H9 (cell line): Measurements from ENCODE around the gene PTPN3. TPM values are rescaled to one million over a fixed set of nuclear protein-coding genes. Genes with fewer than 3 reads are reported as not detected.

Source experiments
- DNase-seq: peaks from one replicate; pipeline ENCODE4 v3.0.0-alpha.2; 2017
- H2AFZ ChIP-seq: one replicate; pipeline ENCODE4 v1.6.1; 2013; ENCODE audit warnings: mild to moderate bottlenecking, low read length, control low read depth, moderate library complexity
- H2AK5ac ChIP-seq: 2 replicates; pipeline ENCODE4 v1.6.1; 2013; ENCODE audit warnings: low read length, control low read depth, mixed read lengths; ENCODE audit not compliant: insufficient read length
- H2BK120ac ChIP-seq: one replicate; pipeline ENCODE4 v1.6.1; 2013; ENCODE audit warnings: low read depth, mild to moderate bottlenecking, low read length, control low read depth, inconsistent platforms; ENCODE audit not compliant: poor library complexity, severe bottlenecking
- H2BK12ac ChIP-seq: 2 replicates; pipeline ENCODE4 v1.6.1; 2013; ENCODE audit warnings: low read length, control low read depth, mixed read lengths, low read depth; ENCODE audit not compliant: insufficient read length
- H2BK15ac ChIP-seq: 2 replicates; pipeline ENCODE4 v1.6.1; 2013; ENCODE audit warnings: low read depth, low read length, control low read depth
- H2BK20ac ChIP-seq: one replicate; pipeline ENCODE4 v1.6.1; 2013; ENCODE audit warnings: low read depth, mild to moderate bottlenecking, low read length, control low read depth, inconsistent platforms; ENCODE audit not compliant: poor library complexity, severe bottlenecking
- H2BK5ac ChIP-seq: 2 replicates; pipeline ENCODE4 v1.6.1; 2013; ENCODE audit warnings: low read length, control low read depth, mixed read lengths; ENCODE audit not compliant: insufficient read length
- H3K14ac ChIP-seq: 2 replicates; pipeline ENCODE4 v1.6.1; 2013; ENCODE audit warnings: low read length, control low read depth; ENCODE audit not compliant: insufficient read depth
- H3K18ac ChIP-seq: 2 replicates; pipeline ENCODE4 v1.6.1; 2013; ENCODE audit warnings: low read depth, mild to moderate bottlenecking, mixed read lengths, low read length, control low read depth; ENCODE audit not compliant: insufficient read length
- H3K23ac ChIP-seq: 2 replicates; pipeline ENCODE4 v1.6.1; 2013; ENCODE audit warnings: low read length, control low read depth, mixed read lengths, low read depth; ENCODE audit not compliant: insufficient read length
- H3K23me2 ChIP-seq: 2 replicates; pipeline ENCODE4 v1.6.1; 2013; ENCODE audit warnings: low read depth, mild to moderate bottlenecking, mixed read lengths, low read length, control low read depth; ENCODE audit not compliant: insufficient read length, poor library complexity, severe bottlenecking
- H3K27ac ChIP-seq: 2 replicates; pipeline ENCODE4 v1.5.1; 2013; ENCODE audit warnings: low read length, control low read depth, mixed read lengths, low read depth; ENCODE audit not compliant: insufficient read length
- H3K27me3 ChIP-seq: 2 replicates; pipeline ENCODE4 v1.6.1; 2013; ENCODE audit warnings: low read length, control low read depth, inconsistent platforms; ENCODE audit not compliant: insufficient read depth
- H3K4ac ChIP-seq: 2 replicates; pipeline ENCODE4 v1.6.1; 2013; ENCODE audit warnings: low read depth, mild to moderate bottlenecking, control low read depth, inconsistent platforms, low read length, moderate library complexity
- H3K4me1 ChIP-seq: 2 replicates; pipeline ENCODE4 v1.6.1; 2013; ENCODE audit warnings: low read length, control low read depth, inconsistent platforms; ENCODE audit not compliant: insufficient read depth
- H3K4me2 ChIP-seq: 2 replicates; pipeline ENCODE4 v1.6.1; 2013; ENCODE audit warnings: low read length, control low read depth, mixed read lengths; ENCODE audit not compliant: insufficient read length, insufficient read depth
- H3K56ac ChIP-seq: 2 replicates; pipeline ENCODE4 v1.6.1; 2013; ENCODE audit warnings: low read depth, mild to moderate bottlenecking, mixed read lengths, low read length, control low read depth; ENCODE audit not compliant: insufficient read length
- H3K79me1 ChIP-seq: 2 replicates; pipeline ENCODE4 v1.6.1; 2013; ENCODE audit warnings: low read depth, mild to moderate bottlenecking, moderate library complexity, low read length, control low read depth, inconsistent platforms; ENCODE audit not compliant: insufficient read depth, poor library complexity, severe bottlenecking
- H3K79me2 ChIP-seq: 2 replicates; pipeline ENCODE4 v1.6.1; 2013; ENCODE audit warnings: low read length, control low read depth, inconsistent platforms; ENCODE audit not compliant: insufficient read depth
- H3K9ac ChIP-seq: 2 replicates; pipeline ENCODE4 v1.6.1; 2013; ENCODE audit warnings: low read length, control low read depth, mixed read lengths; ENCODE audit not compliant: insufficient read length; ENCODE audit errors: extremely low read depth
- H3K9me3 ChIP-seq: one replicate; pipeline ENCODE4 v1.6.1; 2013; ENCODE audit warnings: low read depth, low read length, inconsistent platforms; ENCODE audit not compliant: control insufficient read depth
- H3T11ph ChIP-seq: one replicate; pipeline ENCODE4 v1.6.1; 2013; ENCODE audit warnings: mild to moderate bottlenecking, low read length, control low read depth, inconsistent platforms
- H4K20me1 ChIP-seq: one replicate; pipeline ENCODE4 v1.6.1; 2013; ENCODE audit not compliant: control insufficient read depth, insufficient read length, insufficient read depth
- H4K5ac ChIP-seq: 2 replicates; pipeline ENCODE4 v1.6.1; 2013; ENCODE audit warnings: low read depth, mild to moderate bottlenecking, mixed read lengths, low read length, control low read depth; ENCODE audit not compliant: insufficient read length
- H4K8ac ChIP-seq: replicated peaks from 2 replicates; pipeline ENCODE4 v1.6.1; 2013; ENCODE audit warnings: low read length, control low read depth, mixed read lengths, low read depth; ENCODE audit not compliant: insufficient read length
- H4K91ac ChIP-seq: 2 replicates; pipeline ENCODE4 v1.6.1; 2013; ENCODE audit warnings: low read depth, mild to moderate bottlenecking, moderate library complexity, mixed read lengths, low read length, control low read depth; ENCODE audit not compliant: insufficient read length
- H3K27ac Mint-ChIP-seq, 3 experiments: 2 replicates in 2 of 3; 3 replicates in 1 of 3; pipeline ENCODE4 v1.8.0; 2020 to 2021; ENCODE audit warnings: mixed read lengths in 3 of 3, mild to moderate bottlenecking in 1 of 3, moderate library complexity in 1 of 3
- H3K27me3 Mint-ChIP-seq: 2 replicates; pipeline ENCODE4 v1.8.0; 2021; ENCODE audit warnings: low read depth, mild to moderate bottlenecking, moderate library complexity, mixed read lengths
- H3K36me3 Mint-ChIP-seq, 3 experiments: 2 replicates in 2 of 3; 3 replicates in 1 of 3; pipeline ENCODE4 v1.8.0; 2020 to 2021; ENCODE audit warnings: low read depth in 3 of 3, mixed read lengths in 3 of 3; ENCODE audit not compliant: insufficient read depth in 1 of 3
- H3K4me1 Mint-ChIP-seq, 2 experiments: 2 replicates each; pipeline ENCODE4 v1.8.0; 2020; ENCODE audit warnings: mixed read lengths in 2 of 2
- H3K4me3 Mint-ChIP-seq, 2 experiments: 2 replicates in 1 of 2; 3 replicates in 1 of 2; pipeline ENCODE4 v1.8.0; 2020 to 2021; ENCODE audit warnings: mild to moderate bottlenecking in 2 of 2, mixed read lengths in 2 of 2, moderate library complexity in 1 of 2
- H3K9me3 Mint-ChIP-seq, 2 experiments: 2 replicates in 1 of 2; 3 replicates in 1 of 2; pipeline ENCODE4 v1.8.0; 2020; ENCODE audit warnings: mild to moderate bottlenecking in 2 of 2, mixed read lengths in 2 of 2, moderate library complexity in 1 of 2
- WGBS: extraction: QIAGEN DNeasy Blood & Tissue Kit; methylation state at CpG from one replicate; pipeline ENCODE4 v1.1.7; 2013; ENCODE audit warnings: missing lambda C conversion rate, low lambda C conversion rate, mixed read lengths; ENCODE audit not compliant: insufficient read length; ENCODE audit errors: extremely low coverage; 5-methylcytosine and 5-hydroxymethylcytosine counted together
- total RNA-seq: library from RNA; stranded (reverse); gene quantifications from 2 replicates; pipeline ENCODE4 v1.2.1, GENCODE V29; 2021
- TF ChIP-seq, protein P1 (sequence below): fragments of 200-600 bp; sonication (generic); conservative IDR thresholded peaks from 3 replicates; pipeline ENCODE4 v1.8.0; 2021; ENCODE audit warnings: antibody characterized with exemption, mild to moderate bottlenecking

Gene PTPN3
- total RNA-seq, 1 experiment from 2014 or later: 2.6 TPM

DNA sequence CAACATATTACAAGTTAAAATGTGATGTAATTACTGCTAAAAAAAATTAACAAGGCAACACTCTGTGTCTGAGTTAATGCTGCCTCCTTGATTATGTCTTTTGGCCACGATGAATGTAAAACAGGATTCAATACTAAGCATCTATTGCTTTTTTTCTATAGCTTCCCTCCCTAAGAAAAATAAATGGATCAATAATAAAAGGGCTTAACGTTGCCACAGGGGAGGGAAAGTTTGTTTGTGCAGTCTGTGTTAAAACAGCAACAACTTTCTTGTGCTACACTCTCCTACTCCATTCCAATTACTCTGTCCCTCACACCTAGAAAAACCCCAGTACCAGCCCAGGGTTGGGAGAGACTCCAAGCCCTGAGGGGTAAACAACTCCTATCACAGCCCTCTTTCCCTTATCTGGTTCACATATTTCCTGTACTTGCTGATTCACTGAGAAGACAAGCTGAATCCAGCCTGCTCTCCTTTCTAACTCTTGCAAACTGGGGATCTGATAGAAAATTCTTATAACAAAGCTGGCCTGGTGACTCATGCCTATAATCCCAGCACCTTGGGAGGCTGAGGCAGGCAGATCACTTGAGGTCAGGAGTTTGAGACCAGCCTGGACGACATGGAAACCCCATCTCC lies 44.8 kb downstream of the PTPN3 start:
- H2BK12ac ChIP-seq: no peak overlapping the region
- TF ChIP-seq, protein P1, sequence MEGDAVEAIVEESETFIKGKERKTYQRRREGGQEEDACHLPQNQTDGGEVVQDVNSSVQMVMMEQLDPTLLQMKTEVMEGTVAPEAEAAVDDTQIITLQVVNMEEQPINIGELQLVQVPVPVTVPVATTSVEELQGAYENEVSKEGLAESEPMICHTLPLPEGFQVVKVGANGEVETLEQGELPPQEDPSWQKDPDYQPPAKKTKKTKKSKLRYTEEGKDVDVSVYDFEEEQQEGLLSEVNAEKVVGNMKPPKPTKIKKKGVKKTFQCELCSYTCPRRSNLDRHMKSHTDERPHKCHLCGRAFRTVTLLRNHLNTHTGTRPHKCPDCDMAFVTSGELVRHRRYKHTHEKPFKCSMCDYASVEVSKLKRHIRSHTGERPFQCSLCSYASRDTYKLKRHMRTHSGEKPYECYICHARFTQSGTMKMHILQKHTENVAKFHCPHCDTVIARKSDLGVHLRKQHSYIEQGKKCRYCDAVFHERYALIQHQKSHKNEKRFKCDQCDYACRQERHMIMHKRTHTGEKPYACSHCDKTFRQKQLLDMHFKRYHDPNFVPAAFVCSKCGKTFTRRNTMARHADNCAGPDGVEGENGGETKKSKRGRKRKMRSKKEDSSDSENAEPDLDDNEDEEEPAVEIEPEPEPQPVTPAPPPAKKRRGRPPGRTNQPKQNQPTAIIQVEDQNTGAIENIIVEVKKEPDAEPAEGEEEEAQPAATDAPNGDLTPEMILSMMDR: no peak
- DNase-seq: no peak
- Mint-ChIP-seq H3K9me3 (no peaks in the 10 kb centered on the region), H3K4me3 (no peak overlapping the region), H3K27me3 (no peaks in the 10 kb centered on the region), H3K27ac (peak overlapping the region in 1 of 3 experiments; percentile 2; a peak in 2 of 7 replicates), H3K4me1 (peaks cover 18 to 21% of the 10 kb centered on the region in 2 experiments), H3K36me3 (no peaks in the 10 kb centered on the region)
- H3K4ac ChIP-seq: no peak overlapping the region
- no peak overlapping the region for H3K4me2 ChIP-seq
- no peak overlapping the region for H3K18ac ChIP-seq
- no CpG with 5 or more reads among the region's 3 CpGs for WGBS
- no peak overlapping the region for H4K8ac ChIP-seq
- peaks cover 2% of the 10 kb centered on the region; the same call in 1 of the 2 replicates for H3K4me1 ChIP-seq
- H4K5ac ChIP-seq: no peak overlapping the region
- no peaks in the 10 kb centered on the region for H3K79me1 ChIP-seq
- H3K27ac ChIP-seq: no peak overlapping the region
- no peak overlapping the region for H3K9ac ChIP-seq
- H2BK15ac ChIP-seq: no peak overlapping the region
- H3T11ph ChIP-seq: no peak overlapping the region
- H2AFZ ChIP-seq: no peak overlapping the region
- H3K23me2 ChIP-seq: no peaks in the 10 kb centered on the region
- H2BK20ac ChIP-seq: no peak overlapping the region
- no peak overlapping the region for H3K23ac ChIP-seq
- no peak overlapping the region for H4K91ac ChIP-seq
- no peaks in the 10 kb centered on the region for H3K27me3 ChIP-seq
- no peak overlapping the region for H2BK120ac ChIP-seq
- no peak overlapping the region for H3K56ac ChIP-seq
- no peaks in the 10 kb centered on the region for H3K9me3 ChIP-seq
- no peak overlapping the region for H2AK5ac ChIP-seq
- no peak overlapping the region for H3K14ac ChIP-seq
- no peak overlapping the region for H2BK5ac ChIP-seq
- no peaks in the 10 kb centered on the region for H4K20me1 ChIP-seq
- H3K79me2 ChIP-seq: no peaks in the 10 kb centered on the region
